GM23338 (cell line): ENCODE results near the gene STX8.

ENCODE experiments used
- CREB1 ChIP-seq: fragments of 250-450 bp; sonication (Bioruptor Pico); IDR thresholded peaks from 2 replicates; pipeline ENCODE4 v1.5.0; 2020; ENCODE audit warnings: low read depth, mild to moderate bottlenecking, moderate library complexity
- EZH2 ChIP-seq: fragments of 200-600 bp; sonication (generic); IDR thresholded peaks from one replicate; pipeline ENCODE4 v1.8.0; 2017; ENCODE audit warnings: antibody characterized with exemption, mild to moderate bottlenecking, low read depth; ENCODE audit not compliant: unreplicated experiment
- EZH2phosphoT487 ChIP-seq: fragments of 200-600 bp; sonication (generic); IDR thresholded peaks from one replicate; pipeline ENCODE4 v1.8.1; 2018; ENCODE audit warnings: antibody characterized with exemption; ENCODE audit not compliant: unreplicated experiment
- JUNB ChIP-seq: IDR thresholded peaks from one replicate; pipeline ENCODE4 v1.6.1; 2016; ENCODE audit warnings: antibody characterized with exemption; ENCODE audit not compliant: unreplicated experiment
- NANOG ChIP-seq: IDR thresholded peaks from 2 replicates; pipeline ENCODE4 v1.6.1; 2016; ENCODE audit warnings: antibody characterized with exemption, borderline replicate concordance
- POLR2AphosphoS5 ChIP-seq: IDR thresholded peaks from 2 replicates; pipeline ENCODE4 v1.6.1; 2016; ENCODE audit warnings: antibody characterized with exemption, low read depth
- TF ChIP-seq, protein P1 (sequence below), 2 experiments: fragments of 200-600 bp in 1 of 2; sonication (generic) in 1 of 2; conservative IDR thresholded peaks; 2 replicates each; pipeline versions ENCODE4 v1.5.1 to v1.6.1; 2016 to 2017; ENCODE audit warnings: antibody characterized with exemption in 2 of 2, low read depth in 2 of 2, mild to moderate bottlenecking in 2 of 2, moderate library complexity in 1 of 2
- TF ChIP-seq, protein P2 (sequence below): IDR thresholded peaks from one replicate; pipeline ENCODE4 v1.6.1; 2018; ENCODE audit warnings: antibody characterized with exemption; ENCODE audit not compliant: unreplicated experiment
- TF ChIP-seq, protein P3 (sequence below): fragments of 250-450 bp; sonication (Bioruptor Pico); IDR thresholded peaks from 2 replicates; pipeline ENCODE4 v1.5.0; 2020; ENCODE audit warnings: mild to moderate bottlenecking, moderate library complexity

DNA sequence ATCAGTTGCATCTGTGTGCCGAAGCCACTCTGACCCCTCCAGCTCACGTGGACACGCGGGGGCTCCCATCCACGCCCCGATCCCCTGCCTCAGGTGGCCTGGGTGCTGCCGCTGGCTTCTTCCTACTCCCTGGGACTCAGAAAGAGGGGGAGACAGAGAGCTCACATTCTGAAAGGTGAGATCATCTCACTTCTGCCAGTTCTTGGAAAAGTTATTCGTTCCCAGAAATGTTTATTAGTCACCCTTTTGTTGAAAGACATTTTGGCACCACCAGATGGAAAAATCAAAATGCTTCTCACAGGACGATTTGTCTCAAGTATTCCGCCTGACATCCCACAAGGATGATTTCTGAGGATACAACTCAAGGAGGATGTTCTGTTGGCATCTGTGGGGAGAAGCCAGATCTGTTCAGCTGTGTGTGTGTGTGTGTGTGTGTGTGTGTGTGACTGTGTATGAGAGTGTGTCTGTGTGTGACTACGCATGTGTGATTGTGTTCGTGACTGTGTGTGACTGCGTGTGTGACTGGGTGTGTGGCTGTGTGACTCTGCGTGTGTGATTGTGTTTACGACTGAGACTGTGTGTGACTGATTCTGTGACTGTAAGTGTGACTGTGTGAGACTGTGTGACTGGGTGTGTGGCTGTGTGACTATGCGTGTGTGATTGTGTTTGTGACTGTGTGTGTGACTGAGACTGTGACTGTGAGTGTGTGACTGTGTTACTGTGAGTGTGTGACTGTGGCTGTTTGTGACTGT is 347.0 kb downstream of the STX8 start:
- TF ChIP-seq EZH2, result no peak
- TF ChIP-seq, protein P1, sequence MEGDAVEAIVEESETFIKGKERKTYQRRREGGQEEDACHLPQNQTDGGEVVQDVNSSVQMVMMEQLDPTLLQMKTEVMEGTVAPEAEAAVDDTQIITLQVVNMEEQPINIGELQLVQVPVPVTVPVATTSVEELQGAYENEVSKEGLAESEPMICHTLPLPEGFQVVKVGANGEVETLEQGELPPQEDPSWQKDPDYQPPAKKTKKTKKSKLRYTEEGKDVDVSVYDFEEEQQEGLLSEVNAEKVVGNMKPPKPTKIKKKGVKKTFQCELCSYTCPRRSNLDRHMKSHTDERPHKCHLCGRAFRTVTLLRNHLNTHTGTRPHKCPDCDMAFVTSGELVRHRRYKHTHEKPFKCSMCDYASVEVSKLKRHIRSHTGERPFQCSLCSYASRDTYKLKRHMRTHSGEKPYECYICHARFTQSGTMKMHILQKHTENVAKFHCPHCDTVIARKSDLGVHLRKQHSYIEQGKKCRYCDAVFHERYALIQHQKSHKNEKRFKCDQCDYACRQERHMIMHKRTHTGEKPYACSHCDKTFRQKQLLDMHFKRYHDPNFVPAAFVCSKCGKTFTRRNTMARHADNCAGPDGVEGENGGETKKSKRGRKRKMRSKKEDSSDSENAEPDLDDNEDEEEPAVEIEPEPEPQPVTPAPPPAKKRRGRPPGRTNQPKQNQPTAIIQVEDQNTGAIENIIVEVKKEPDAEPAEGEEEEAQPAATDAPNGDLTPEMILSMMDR (conservative IDR thresholded peaks at IDR 0.05; ENCODE audit: low read depth in 2 of 2), result no peak
- TF ChIP-seq CREB1 (CRISPR knock-in tag), result no peak
- no peak for TF ChIP-seq POLR2AphosphoS5
- TF ChIP-seq EZH2phosphoT487, result no peak
- TF ChIP-seq, protein P2, sequence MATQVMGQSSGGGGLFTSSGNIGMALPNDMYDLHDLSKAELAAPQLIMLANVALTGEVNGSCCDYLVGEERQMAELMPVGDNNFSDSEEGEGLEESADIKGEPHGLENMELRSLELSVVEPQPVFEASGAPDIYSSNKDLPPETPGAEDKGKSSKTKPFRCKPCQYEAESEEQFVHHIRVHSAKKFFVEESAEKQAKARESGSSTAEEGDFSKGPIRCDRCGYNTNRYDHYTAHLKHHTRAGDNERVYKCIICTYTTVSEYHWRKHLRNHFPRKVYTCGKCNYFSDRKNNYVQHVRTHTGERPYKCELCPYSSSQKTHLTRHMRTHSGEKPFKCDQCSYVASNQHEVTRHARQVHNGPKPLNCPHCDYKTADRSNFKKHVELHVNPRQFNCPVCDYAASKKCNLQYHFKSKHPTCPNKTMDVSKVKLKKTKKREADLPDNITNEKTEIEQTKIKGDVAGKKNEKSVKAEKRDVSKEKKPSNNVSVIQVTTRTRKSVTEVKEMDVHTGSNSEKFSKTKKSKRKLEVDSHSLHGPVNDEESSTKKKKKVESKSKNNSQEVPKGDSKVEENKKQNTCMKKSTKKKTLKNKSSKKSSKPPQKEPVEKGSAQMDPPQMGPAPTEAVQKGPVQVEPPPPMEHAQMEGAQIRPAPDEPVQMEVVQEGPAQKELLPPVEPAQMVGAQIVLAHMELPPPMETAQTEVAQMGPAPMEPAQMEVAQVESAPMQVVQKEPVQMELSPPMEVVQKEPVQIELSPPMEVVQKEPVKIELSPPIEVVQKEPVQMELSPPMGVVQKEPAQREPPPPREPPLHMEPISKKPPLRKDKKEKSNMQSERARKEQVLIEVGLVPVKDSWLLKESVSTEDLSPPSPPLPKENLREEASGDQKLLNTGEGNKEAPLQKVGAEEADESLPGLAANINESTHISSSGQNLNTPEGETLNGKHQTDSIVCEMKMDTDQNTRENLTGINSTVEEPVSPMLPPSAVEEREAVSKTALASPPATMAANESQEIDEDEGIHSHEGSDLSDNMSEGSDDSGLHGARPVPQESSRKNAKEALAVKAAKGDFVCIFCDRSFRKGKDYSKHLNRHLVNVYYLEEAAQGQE, result no peak
- no peak for TF ChIP-seq NANOG
- TF ChIP-seq, protein P3, sequence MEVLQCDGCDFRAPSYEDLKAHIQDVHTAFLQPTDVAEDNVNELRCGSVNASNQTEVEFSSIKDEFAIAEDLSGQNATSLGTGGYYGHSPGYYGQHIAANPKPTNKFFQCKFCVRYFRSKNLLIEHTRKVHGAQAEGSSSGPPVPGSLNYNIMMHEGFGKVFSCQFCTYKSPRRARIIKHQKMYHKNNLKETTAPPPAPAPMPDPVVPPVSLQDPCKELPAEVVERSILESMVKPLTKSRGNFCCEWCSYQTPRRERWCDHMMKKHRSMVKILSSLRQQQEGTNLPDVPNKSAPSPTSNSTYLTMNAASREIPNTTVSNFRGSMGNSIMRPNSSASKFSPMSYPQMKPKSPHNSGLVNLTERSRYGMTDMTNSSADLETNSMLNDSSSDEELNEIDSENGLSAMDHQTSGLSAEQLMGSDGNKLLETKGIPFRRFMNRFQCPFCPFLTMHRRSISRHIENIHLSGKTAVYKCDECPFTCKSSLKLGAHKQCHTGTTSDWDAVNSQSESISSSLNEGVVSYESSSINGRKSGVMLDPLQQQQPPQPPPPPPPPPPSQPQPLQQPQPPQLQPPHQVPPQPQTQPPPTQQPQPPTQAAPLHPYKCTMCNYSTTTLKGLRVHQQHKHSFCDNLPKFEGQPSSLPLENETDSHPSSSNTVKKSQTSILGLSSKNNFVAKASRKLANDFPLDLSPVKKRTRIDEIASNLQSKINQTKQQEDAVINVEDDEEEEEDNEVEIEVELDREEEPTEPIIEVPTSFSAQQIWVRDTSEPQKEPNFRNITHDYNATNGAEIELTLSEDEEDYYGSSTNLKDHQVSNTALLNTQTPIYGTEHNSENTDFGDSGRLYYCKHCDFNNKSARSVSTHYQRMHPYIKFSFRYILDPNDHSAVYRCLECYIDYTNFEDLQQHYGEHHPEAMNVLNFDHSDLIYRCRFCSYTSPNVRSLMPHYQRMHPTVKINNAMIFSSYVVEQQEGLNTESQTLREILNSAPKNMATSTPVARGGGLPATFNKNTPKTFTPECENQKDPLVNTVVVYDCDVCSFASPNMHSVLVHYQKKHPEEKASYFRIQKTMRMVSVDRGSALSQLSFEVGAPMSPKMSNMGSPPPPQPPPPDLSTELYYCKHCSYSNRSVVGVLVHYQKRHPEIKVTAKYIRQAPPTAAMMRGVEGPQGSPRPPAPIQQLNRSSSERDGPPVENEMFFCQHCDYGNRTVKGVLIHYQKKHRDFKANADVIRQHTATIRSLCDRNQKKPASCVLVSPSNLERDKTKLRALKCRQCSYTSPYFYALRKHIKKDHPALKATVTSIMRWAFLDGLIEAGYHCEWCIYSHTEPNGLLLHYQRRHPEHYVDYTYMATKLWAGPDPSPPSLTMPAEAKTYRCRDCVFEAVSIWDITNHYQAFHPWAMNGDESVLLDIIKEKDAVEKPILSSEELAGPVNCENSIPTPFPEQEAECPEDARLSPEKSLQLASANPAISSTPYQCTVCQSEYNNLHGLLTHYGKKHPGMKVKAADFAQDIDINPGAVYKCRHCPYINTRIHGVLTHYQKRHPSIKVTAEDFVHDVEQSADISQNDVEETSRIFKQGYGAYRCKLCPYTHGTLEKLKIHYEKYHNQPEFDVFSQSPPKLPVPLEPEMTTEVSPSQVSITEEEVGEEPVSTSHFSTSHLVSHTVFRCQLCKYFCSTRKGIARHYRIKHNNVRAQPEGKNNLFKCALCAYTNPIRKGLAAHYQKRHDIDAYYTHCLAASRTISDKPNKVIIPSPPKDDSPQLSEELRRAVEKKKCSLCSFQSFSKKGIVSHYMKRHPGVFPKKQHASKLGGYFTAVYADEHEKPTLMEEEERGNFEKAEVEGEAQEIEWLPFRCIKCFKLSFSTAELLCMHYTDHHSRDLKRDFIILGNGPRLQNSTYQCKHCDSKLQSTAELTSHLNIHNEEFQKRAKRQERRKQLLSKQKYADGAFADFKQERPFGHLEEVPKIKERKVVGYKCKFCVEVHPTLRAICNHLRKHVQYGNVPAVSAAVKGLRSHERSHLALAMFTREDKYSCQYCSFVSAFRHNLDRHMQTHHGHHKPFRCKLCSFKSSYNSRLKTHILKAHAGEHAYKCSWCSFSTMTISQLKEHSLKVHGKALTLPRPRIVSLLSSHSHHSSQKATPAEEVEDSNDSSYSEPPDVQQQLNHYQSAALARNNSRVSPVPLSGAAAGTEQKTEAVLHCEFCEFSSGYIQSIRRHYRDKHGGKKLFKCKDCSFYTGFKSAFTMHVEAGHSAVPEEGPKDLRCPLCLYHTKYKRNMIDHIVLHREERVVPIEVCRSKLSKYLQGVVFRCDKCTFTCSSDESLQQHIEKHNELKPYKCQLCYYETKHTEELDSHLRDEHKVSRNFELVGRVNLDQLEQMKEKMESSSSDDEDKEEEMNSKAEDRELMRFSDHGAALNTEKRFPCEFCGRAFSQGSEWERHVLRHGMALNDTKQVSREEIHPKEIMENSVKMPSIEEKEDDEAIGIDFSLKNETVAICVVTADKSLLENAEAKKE (CRISPR knock-in tag), result no peak
- TF ChIP-seq JUNB, result no peak
